Testis (tissue), 3 donors: ENCODE data around the gene GCC2. TPM values are rescaled to one million over a fixed set of nuclear protein-coding genes. Genes with fewer than 3 reads are reported as not detected.
"Not testable (repeated sequence)": the region's sequence is repeated elsewhere in the genome, so short reads cannot be mapped to it uniquely, and the experiment has no call there.

Source experiments
- DNase-seq: peaks from one replicate; pipeline ENCODE4 v3.0.0-alpha.2; 2019
- H3K27ac ChIP-seq, 2 donors: fragments of 200-600 bp; sonication (generic); one replicate each; pipeline ENCODE4 v1.5.1; 2019
- H3K27me3 ChIP-seq: fragments of 200-600 bp; sonication (generic); one replicate; pipeline ENCODE4 v1.5.1; 2019
- H3K36me3 ChIP-seq: fragments of 200-600 bp; sonication (generic); one replicate; pipeline ENCODE4 v1.5.1; 2017; ENCODE audit warnings: low read depth; ENCODE audit errors: missing control alignments
- H3K4me1 ChIP-seq: fragments of 200-600 bp; sonication (generic); one replicate; pipeline ENCODE4 v1.5.1; 2019
- H3K4me3 ChIP-seq, 2 donors: fragments of 200-600 bp; sonication (generic); one replicate each; pipeline ENCODE4 v1.5.1; 2017 to 2019
- H3K9me3 ChIP-seq: fragments of 200-600 bp; sonication (generic); one replicate; pipeline ENCODE4 v1.5.1; 2017
- CTCF ChIP-seq, 3 experiments: fragments of 450-650 bp in 2 of 3; fragments of 200-600 bp in 1 of 3; sonication (generic) in 1 of 3; IDR thresholded peaks; one replicate each; pipeline ENCODE4 v1.5.1; 2016 to 2019; ENCODE audit warnings: antibody characterized with exemption in 3 of 3, mild to moderate bottlenecking in 2 of 3, moderate library complexity in 1 of 3
- POLR2A ChIP-seq: fragments of 450-650 bp; IDR thresholded peaks from one replicate; pipeline ENCODE4 v1.6.1; 2017; ENCODE audit warnings: antibody characterized with exemption, mild to moderate bottlenecking, moderate library complexity
- WGBS, 2 donors: methylation state at CpG; one replicate each; pipeline ENCODE4 v1.1.5; 2018; 5-methylcytosine and 5-hydroxymethylcytosine counted together
- intact Hi-C: fragments of 100-400 bp; cut with DNase I; formaldehyde crosslinking; loops from one replicate; pipeline ENCODE4 v1.15.1; 2023; ENCODE audit warnings: low total_unique reads
- polyA plus RNA-seq: library from polyadenylated mRNA; stranded (reverse); fragments of 350-450 nt; fragmentation: Illumina TruSeq; extraction: RNeasy Lipid Tissue Mini Kit (QIAGEN cat#74804); gene quantifications from one replicate; pipeline ENCODE4 v1.2.3, GENCODE V29; 2014; ENCODE audit warnings: low read depth, low replicate concordance; ENCODE audit not compliant: insufficient read depth
- small RNA-seq, 2 donors: library from RNA; depleted of rRNA; stranded (forward); fragments of <200 nt; gene quantifications; one replicate each; pipeline ENCODE3, GENCODE V24; 2016
- total RNA-seq, 2 donors: library from RNA; depleted of rRNA; stranded (reverse); fragments of >200 nt; gene quantifications; one replicate each; pipeline ENCODE4 v1.2.3, GENCODE V29; 2016

GCC2 gene
- total and polyA plus RNA-seq, 3 donors from 2014 or later: 5.8 to 59.6 (median 42.2) TPM

- H3K27ac ChIP-seq: peak overlapping the region in 1 of 2 donors; percentile 14
- 53 to 66% methylated on average over 7 of the region's 7 CpGs for WGBS, 2 donors
- no peaks in the 10 kb centered on the region for H3K27me3 ChIP-seq
- H3K9me3 ChIP-seq: no peaks in the 10 kb centered on the region
- H3K36me3 ChIP-seq: no peaks in the 10 kb centered on the region
- H3K4me3 ChIP-seq: no peak overlapping the region
- H3K4me1 ChIP-seq: peaks cover 7% of the 10 kb centered on the region
- intact Hi-C loops: no loop called here
- no peak for DNase-seq
- TF ChIP-seq CTCF (IDR thresholded peaks at IDR 0.05): no peak
- TF ChIP-seq POLR2A: no peak
Measured at GRCh38 chr2:108553209-108553919, 104.4 kb downstream of the GCC2 start.

GRCh38 chr2:108554528-108554927, 105.5 kb downstream of the GCC2 start:
- Histone ChIP-seq H3K9me3 (no peaks in the 10 kb centered on the region), H3K4me1 (peaks cover 7% of the 10 kb centered on the region), H3K27ac (no peak overlapping the region), H3K27me3 (no peaks in the 10 kb centered on the region), H3K4me3 (no peak overlapping the region), H3K36me3 (no peaks in the 10 kb centered on the region)
- no peak for DNase-seq
- TF ChIP-seq POLR2A: no peak
- TF ChIP-seq CTCF (IDR thresholded peaks at IDR 0.05): no peak
- 82 to 87% methylated on average over 3 to 5 of the region's 5 CpGs for WGBS, 2 donors
- intact Hi-C loops: no loop called here

- no peak for DNase-seq
- Histone ChIP-seq H3K9me3 (no peaks in the 10 kb centered on the region), H3K27me3 (no peaks in the 10 kb centered on the region), H3K4me3 (no peak overlapping the region), H3K36me3 (no peaks in the 10 kb centered on the region), H3K27ac (no peak overlapping the region), H3K4me1 (peaks cover 7% of the 10 kb centered on the region)
- TF ChIP-seq POLR2A (no peak), CTCF (IDR thresholded peaks at IDR 0.05) (no peak)
- 95 to 96% methylated on average over 2 of the region's 2 CpGs for WGBS, 2 donors
- intact Hi-C loops: loop anchor here (5.0 kb wide), 1 partner anchor 838 kb away; no protein-coding TSS in a partner anchor
Measured at GRCh38 chr2:108555572-108555971, 106.6 kb downstream of the GCC2 start.

GRCh38 chr2:108556581-108556980, 107.6 kb downstream of the GCC2 start:
- not testable (repeated sequence) for H3K27ac ChIP-seq, H3K36me3 ChIP-seq, DNase-seq, H3K4me1 ChIP-seq, H3K9me3 ChIP-seq, H3K27me3 ChIP-seq, H3K4me3 ChIP-seq
- intact Hi-C loops: loop anchor here (5.0 kb wide), 1 partner anchor 839 kb away; no protein-coding TSS in a partner anchor
- 76 to 84% methylated on average over 2 of the region's 2 CpGs for WGBS, 2 donors

Small RNA genes within 50 kb of the gene (small RNA-seq; reads per million reads assigned to genes)
- 0 reads per million in 2 donors for gene SMIM12P1

Other genes starting within 250 kb of the GCC2 start
- gene SULT1C3, start 209.2 kb upstream of the GCC2 start, total RNA-seq: not detected
- not detected for gene SULT1C3, start 209.2 kb upstream of the GCC2 start, polyA plus RNA-seq
- under 1 TPM in 1 of 2 donors, not detected in 1; 0.43 TPM for gene SULT1C2, start 160.3 kb upstream of the GCC2 start, total RNA-seq
- gene SULT1C2, start 160.3 kb upstream of the GCC2 start, polyA plus RNA-seq: 1.3 TPM
- 1 to 10 TPM in 1 of 2 donors, under 1 TPM in 1; 0.63 to 3.5 TPM for gene SULT1C4, start 71.3 kb upstream of the GCC2 start, total RNA-seq
- 1.1 TPM for gene SULT1C4, start 71.3 kb upstream of the GCC2 start, polyA plus RNA-seq
- 100 to 1,000 TPM in 1 of 2 donors, 10 to 100 TPM in 1; 94.1 to 110 TPM for gene LIMS1, start 85.3 kb downstream of the GCC2 start, total RNA-seq
- 44.8 TPM for gene LIMS1, start 85.3 kb downstream of the GCC2 start, polyA plus RNA-seq